DMS153 treated with DMSO at 0.1 percent for 48 hours (cell line): ENCODE data around the gene MAD1L1.
"Not testable (repeated sequence)": the region's sequence is repeated elsewhere in the genome, so short reads cannot be mapped to it uniquely, and the experiment has no call there.

Experiments used
- DNase-seq: peaks from one replicate; lab custom pipeline; 2025; ENCODE audit not compliant: unreplicated experiment; lab: John Stamatoyannopoulos, UW

Gene MAD1L1

DNA sequence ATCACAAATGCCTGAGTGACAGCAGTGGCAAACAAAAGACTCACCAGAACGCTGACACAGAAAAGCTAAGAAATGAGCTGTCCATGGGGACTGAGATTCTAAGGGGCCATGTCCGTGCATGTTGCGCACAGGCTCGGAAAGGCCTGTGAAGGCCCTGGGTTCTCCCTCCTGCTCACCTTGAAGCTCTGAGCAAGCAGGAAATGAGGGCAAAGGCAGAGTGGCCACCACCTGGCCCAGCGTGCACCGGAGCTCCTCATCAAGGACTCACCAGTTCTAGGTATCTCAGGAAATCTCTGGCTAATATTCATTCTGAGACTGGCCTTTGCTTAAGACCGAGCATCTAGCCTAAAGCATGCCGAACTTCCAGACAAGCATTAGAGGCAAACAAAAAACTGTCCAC, 52.7 kb downstream of the MAD1L1 start:
- no peak for DNase-seq

DNA sequence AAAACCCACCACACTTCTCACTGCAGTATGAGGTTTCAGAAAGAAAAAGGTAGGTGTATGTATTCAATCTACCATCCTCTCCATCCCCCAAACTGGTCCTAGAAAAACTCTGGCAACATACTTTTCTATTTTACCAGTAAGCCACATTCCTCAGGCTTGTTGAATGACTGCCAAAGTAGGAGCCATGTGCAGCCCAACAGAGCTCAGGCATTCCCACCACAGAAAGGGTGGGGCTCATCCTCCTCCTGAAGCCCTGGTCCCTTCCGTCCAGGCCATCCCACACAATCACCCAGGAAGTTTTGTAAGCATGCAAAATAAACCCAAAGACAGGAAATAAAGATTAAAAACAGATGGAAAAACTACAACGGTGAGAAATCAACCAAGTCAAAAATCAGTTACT, 57.2 kb downstream of the MAD1L1 start:
- DNase-seq, result no peak

DNA sequence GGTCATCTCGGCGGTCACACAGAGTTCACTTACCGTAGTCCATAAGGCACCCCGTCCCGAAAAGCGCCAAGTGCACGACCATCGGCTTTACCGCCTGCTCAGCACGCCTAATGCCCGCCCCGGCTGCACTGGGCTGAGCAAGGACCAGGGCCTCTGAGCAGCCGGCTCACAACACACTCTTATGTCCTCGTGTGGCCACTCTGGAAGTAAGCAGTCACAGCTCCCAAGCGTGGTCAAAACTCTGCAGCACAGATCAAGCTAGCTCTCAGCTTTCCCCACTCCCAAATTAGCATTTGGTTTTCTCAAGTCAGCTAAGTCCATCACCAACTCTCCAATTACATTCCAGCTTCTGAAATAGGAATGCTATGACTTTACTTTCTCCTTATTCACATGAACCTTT, 57.7 kb downstream of the MAD1L1 start:
- no peak for DNase-seq

DNA sequence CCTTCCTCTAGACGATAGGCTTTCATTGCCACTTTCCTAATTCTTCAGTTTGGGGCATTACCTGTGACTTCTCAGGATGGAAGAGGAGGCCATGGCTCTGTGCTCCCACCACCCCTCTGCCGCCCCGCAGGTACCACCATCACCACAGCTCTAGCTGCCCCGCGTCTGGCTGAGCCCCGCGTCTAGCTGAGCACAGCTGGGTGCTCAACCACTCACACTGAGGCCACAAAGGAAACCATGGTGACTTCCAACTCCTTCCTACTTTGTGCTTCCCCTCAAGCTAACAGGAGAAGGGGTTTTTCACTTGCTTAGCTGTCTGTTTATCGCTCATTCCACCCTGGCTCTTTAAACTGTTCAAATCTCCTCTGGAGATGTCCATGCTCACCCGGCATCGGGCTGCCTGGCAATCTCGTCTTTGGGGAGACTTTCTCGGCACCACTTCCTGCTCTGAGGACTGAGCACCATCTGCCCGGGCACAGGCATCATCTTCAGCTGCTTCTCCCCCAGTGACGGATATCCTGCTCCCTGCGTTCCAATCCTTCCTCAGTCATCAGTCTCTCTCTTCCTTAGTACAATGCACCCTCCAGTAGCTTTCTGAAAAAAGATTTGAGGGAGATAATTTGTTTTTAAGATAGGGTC, 59.4 kb downstream of the MAD1L1 start:
- DNase-seq, result peak; percentile 49

GRCh38 chr7:2172311-2173188, 60.2 kb downstream of the MAD1L1 start:
- DNase-seq, result peak; percentile 92

GRCh38 chr7:2171855-2172254, 60.9 kb downstream of the MAD1L1 start:
- peak; percentile 71 for DNase-seq

DNA sequence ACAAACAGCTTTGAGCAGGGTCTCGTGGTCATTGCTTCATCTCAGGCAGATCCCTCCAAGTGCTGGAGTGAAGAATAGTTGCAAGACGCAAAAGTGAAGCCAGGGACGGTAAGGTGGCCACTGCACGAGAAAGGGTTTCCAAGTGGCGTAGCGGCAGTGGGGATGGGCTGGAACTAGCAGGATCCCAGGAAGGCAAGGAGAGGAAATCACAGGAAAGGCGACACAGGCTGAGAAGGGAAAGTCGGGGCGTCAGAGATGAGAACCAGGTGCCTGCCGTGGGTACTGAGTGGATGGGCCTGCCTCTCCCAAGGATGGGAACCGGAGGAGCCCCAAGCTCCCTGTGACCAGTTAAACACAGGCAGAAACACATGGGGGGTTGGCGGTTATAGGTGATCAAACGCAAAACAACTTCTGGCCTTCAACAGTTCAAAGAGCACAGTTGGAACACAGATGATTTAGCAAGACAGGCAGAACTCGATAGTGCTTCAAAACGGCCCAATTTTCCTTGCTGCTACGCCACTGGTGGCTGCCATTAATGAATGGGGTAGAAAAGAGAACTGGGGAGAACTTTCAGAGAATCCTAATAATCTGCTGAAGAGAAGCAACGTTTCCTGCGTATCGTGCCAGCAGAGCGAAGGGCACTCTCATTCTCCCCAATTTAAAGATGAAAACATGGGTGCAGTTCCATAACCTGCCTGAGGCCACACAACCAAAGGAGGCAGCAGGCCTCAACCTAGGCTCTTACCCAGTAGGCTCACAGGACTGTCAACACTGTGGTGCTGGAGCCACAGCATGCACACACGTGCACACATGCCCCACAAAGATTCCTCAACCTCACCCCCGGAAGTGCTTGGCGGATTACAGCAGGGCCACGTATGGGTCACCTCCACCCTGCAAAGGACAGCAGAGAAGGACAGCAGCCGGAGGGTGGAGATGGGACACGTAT, 61.9 kb downstream of the MAD1L1 start:
- DNase-seq, result no peak

GRCh38 chr7:2169923-2170575, 62.7 kb downstream of the MAD1L1 start:
- no peak for DNase-seq

DNA sequence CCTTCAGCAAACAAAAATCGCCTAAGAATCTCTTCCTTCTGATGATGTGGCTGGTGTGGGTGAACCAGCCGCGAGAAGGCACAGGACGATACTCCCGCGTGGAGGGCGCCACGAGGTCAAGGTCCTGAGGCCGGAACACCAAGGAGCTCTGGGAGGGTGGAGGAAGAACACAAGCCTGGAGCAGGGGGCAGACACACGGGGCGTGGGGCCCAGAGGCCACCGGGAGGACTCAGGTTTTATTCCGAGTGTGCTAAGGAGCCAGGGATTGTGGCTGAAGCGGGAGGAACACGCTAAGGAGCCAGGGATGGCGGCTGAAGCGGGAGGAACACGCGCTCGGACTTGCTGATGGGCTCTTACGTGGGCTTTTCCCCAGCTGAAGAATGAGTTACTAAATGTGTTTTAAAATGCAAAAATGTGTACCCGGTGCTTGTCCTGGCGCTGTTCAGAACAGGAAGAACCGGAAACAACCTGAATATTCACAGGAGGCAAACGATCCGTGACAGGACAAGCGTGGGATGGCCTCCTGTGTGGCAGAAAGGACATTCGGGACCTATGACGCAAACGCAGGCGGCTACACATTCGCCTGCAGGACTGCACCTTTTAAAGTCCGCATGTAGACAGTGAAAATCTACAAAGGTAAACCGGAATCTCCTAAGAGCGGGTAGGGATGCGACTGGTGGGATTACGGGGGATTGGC, 64.0 kb downstream of the MAD1L1 start:
- DNase-seq, result no peak

DNA sequence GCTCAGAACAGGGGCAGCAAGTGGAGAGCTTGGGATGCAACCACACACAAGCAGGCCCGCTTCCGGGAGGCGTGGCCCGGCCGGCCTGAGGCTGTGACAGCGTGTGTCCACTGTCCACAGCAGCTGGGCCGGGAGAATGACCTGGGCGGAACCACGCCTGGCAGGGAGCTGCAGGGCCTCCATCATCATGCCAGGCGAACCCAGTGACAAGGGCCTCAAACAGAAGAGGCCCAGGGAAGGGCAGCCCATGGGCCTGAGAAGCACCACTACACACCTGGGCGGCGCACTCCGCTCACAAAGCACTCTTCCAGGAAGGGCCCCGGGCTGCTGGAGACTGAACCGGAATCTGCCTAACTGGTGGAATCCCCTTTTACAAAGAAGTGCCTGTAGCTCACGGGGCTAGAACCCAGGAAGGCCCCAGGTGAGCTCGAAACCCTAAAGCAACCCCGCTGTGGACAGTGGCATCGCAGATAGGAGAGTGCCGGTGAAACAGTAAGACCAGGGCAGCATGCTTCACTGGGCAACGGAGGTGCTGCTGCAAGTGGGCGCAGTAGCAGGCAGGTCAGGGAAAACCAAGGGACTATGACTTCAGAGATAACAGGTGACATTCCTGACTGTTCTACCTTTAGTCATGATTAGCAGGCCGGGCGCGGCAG, 66.0 kb downstream of the MAD1L1 start:
- no peak for DNase-seq

DNA sequence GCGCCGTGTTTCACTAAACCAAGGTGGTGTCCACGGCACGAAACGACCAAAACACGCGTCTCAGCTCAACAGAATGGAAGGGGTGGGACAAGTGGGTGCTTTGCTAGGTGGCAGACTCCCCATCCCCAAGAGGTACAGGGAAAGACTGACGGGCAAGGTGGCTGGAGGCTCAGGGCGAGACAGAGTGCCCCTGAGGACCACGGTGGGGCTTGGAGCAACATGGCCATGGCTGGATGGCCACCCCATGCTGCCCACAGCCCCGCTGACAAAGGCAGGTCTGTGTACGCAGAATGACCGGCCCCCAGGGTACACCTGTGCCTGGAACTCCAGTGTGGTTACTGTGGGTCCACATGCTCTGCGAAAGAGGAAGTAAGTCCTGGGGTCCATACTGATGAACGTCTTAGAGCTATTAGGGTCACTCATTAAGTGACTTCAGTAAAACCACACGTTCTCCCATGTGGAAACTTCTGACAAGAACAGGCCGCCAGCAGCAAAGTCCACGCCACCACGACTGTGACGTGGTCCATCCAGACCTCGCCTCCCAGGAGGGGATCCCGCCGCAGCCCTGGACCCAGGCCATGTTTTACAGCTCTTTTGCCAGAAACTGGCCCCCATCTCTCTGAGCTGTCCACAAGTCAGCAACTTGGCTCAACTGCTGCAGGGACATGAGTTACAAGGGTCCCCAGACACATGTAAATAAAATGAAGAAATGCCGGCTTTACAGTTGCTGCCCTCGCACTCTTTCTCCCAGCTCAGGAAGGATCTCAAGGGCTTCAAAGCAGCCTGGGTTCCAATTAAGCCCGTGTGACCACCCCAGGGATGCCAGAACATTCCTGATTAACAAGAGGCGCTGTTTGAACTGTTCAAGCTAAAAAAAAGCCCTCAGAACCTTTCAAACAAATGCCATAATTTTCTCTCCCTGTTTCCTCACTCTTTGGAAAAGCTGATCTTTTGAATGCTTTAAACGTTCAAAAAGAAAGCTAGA, 66.8 kb downstream of the MAD1L1 start:
- no peak for DNase-seq

GRCh38 chr7:2165239-2165609, 67.5 kb downstream of the MAD1L1 start:
- DNase-seq, result no peak

GRCh38 chr7:2164646-2165045, 68.1 kb downstream of the MAD1L1 start:
- no peak for DNase-seq

GRCh38 chr7:2163600-2164555, 68.9 kb downstream of the MAD1L1 start:
- DNase-seq, result no peak

GRCh38 chr7:2162959-2163358, 69.8 kb downstream of the MAD1L1 start:
- no peak for DNase-seq

GRCh38 chr7:2162004-2162902, 70.5 kb downstream of the MAD1L1 start:
- DNase-seq, result not testable (repeated sequence)

GRCh38 chr7:2159176-2159520, 73.6 kb downstream of the MAD1L1 start:
- DNase-seq, result no peak
